Osteocyte (in vitro differentiated cells): ENCODE results near the gene SLC35A5. TPM values are rescaled to one million over a fixed set of nuclear protein-coding genes. Genes with fewer than 3 reads are reported as not detected.

ENCODE experiments used
- DNase-seq: peaks from one replicate; pipeline ENCODE4 v3.0.0; 2021; ENCODE audit warnings: mixed read lengths; ENCODE audit not compliant: unreplicated experiment; ENCODE audit errors: extremely low spot score
- H3K27ac Mint-ChIP-seq: one replicate; pipeline ENCODE4 v1.8.0; 2021; ENCODE audit warnings: mild to moderate bottlenecking, mixed read lengths; ENCODE audit not compliant: unreplicated experiment
- H3K27me3 Mint-ChIP-seq: one replicate; pipeline ENCODE4 v1.8.0; 2021; ENCODE audit warnings: mixed read lengths; ENCODE audit not compliant: unreplicated experiment
- H3K36me3 Mint-ChIP-seq: one replicate; pipeline ENCODE4 v1.8.0; 2021; ENCODE audit warnings: mixed read lengths; ENCODE audit not compliant: unreplicated experiment
- H3K4me1 Mint-ChIP-seq: one replicate; pipeline ENCODE4 v1.8.0; 2021; ENCODE audit warnings: mixed read lengths; ENCODE audit not compliant: unreplicated experiment
- H3K4me3 Mint-ChIP-seq: one replicate; pipeline ENCODE4 v1.8.0; 2021; ENCODE audit warnings: mild to moderate bottlenecking, moderate library complexity, mixed read lengths; ENCODE audit not compliant: unreplicated experiment
- H3K9me3 Mint-ChIP-seq: one replicate; pipeline ENCODE4 v1.8.0; 2021; ENCODE audit warnings: mixed read lengths; ENCODE audit not compliant: unreplicated experiment
- total RNA-seq: library from RNA; stranded (reverse); gene quantifications from 2 replicates; pipeline ENCODE4 v1.2.1, GENCODE V29; 2021
- TF ChIP-seq, protein P1 (sequence below): fragments of 200-600 bp; sonication (generic); IDR thresholded peaks from 2 replicates; pipeline ENCODE4 v1.5.0; 2021; ENCODE audit warnings: antibody characterized with exemption, mild to moderate bottlenecking, moderate library complexity

SLC35A5 gene
- total RNA-seq, 1 donor from 2014 or later: 51.6 TPM

GRCh38 chr3:112604536-112604935 lies 42.7 kb downstream of the SLC35A5 start:
- H3K4me3 Mint-ChIP-seq: no peak overlapping the region
- TF ChIP-seq, protein P1, sequence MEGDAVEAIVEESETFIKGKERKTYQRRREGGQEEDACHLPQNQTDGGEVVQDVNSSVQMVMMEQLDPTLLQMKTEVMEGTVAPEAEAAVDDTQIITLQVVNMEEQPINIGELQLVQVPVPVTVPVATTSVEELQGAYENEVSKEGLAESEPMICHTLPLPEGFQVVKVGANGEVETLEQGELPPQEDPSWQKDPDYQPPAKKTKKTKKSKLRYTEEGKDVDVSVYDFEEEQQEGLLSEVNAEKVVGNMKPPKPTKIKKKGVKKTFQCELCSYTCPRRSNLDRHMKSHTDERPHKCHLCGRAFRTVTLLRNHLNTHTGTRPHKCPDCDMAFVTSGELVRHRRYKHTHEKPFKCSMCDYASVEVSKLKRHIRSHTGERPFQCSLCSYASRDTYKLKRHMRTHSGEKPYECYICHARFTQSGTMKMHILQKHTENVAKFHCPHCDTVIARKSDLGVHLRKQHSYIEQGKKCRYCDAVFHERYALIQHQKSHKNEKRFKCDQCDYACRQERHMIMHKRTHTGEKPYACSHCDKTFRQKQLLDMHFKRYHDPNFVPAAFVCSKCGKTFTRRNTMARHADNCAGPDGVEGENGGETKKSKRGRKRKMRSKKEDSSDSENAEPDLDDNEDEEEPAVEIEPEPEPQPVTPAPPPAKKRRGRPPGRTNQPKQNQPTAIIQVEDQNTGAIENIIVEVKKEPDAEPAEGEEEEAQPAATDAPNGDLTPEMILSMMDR: no peak
- no peak for DNase-seq
- no peaks in the 10 kb centered on the region for H3K9me3 Mint-ChIP-seq
- H3K27me3 Mint-ChIP-seq: no peaks in the 10 kb centered on the region
- H3K27ac Mint-ChIP-seq: peak overlapping the region; percentile 94
- H3K4me1 Mint-ChIP-seq: peaks cover 29% of the 10 kb centered on the region
- peaks cover 64% of the 10 kb centered on the region for H3K36me3 Mint-ChIP-seq

GRCh38 chr3:112605285-112605684 lies 43.4 kb downstream of the SLC35A5 start:
- peak overlapping the region; percentile 94 for H3K27ac Mint-ChIP-seq
- H3K27me3 Mint-ChIP-seq: no peaks in the 10 kb centered on the region
- H3K36me3 Mint-ChIP-seq: peaks cover 64% of the 10 kb centered on the region
- H3K4me1 Mint-ChIP-seq: peaks cover 29% of the 10 kb centered on the region
- DNase-seq: no peak
- peak overlapping the region; percentile 56 for H3K4me3 Mint-ChIP-seq
- no peaks in the 10 kb centered on the region for H3K9me3 Mint-ChIP-seq
- TF ChIP-seq, protein P1: no peak

- Mint-ChIP-seq H3K36me3 (peaks cover 65% of the 10 kb centered on the region), H3K27me3 (no peaks in the 10 kb centered on the region), H3K4me1 (peaks cover 29% of the 10 kb centered on the region), H3K9me3 (no peaks in the 10 kb centered on the region), H3K4me3 (no peak overlapping the region), H3K27ac (peak overlapping the region; percentile 94)
- no peak for DNase-seq
- TF ChIP-seq, protein P1: no peak
Measured at GRCh38 chr3:112606098-112606497, 44.3 kb downstream of the SLC35A5 start.

DNA sequence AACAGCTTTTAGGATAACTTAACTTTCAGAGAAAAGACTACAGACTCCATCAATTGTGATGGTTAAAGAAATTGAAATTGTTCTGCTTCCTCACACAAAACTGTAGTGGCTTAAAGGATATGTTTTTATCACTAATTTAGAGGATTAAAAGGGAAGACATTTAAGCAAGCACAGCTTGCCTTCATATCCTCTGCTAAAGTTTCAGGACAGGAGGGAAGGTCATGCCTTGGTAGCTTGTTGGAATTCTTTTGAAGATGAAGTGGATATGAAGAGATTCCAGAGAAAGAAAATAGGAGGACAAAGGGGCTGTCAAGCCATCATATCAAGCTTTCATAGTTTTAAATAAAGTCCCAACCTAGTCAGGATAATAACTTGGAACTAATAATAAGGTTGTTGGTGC lies 46.0 kb downstream of the SLC35A5 start:
- peaks cover 29% of the 10 kb centered on the region for H3K4me1 Mint-ChIP-seq
- H3K9me3 Mint-ChIP-seq: no peaks in the 10 kb centered on the region
- H3K27me3 Mint-ChIP-seq: no peaks in the 10 kb centered on the region
- peak overlapping the region; percentile 94 for H3K27ac Mint-ChIP-seq
- DNase-seq: no peak
- peaks cover 63% of the 10 kb centered on the region for H3K36me3 Mint-ChIP-seq
- no peak overlapping the region for H3K4me3 Mint-ChIP-seq
- TF ChIP-seq, protein P1: no peak

DNA sequence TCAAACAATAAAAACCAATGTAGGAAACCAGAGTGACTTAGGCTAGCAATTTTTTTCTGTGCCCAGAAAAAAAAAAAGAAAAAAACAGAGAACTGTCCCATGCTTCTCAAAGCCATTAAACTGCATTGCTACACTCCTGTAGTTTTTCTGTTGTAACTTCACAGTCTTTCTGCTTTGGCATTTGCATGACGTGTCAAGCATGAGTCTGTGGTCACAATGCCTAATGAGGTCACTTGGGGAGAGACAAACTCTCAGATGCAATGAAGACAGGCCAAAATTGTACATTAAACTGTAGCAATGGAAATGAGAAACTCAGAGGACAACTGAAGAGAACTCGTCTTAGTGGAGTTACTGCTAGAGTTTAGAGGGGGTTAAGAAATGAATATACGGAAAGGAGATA lies 48.3 kb downstream of the SLC35A5 start:
- no peaks in the 10 kb centered on the region for H3K27me3 Mint-ChIP-seq
- no peak for DNase-seq
- no peak overlapping the region for H3K4me3 Mint-ChIP-seq
- H3K4me1 Mint-ChIP-seq: peaks cover 14% of the 10 kb centered on the region
- H3K36me3 Mint-ChIP-seq: peaks cover 71% of the 10 kb centered on the region
- H3K27ac Mint-ChIP-seq: peak overlapping the region; percentile 78
- TF ChIP-seq, protein P1: no peak
- H3K9me3 Mint-ChIP-seq: no peaks in the 10 kb centered on the region
